Gastrocnemius medialis (tissue), 4 donors: ENCODE data around the gene RNF31. TPM values are rescaled to one million over a fixed set of nuclear protein-coding genes. Genes with fewer than 3 reads are reported as not detected.

ENCODE experiments used
- ATAC-seq, 2 donors: fragments of 150-250 bp; one replicate each; pipeline ENCODE4 v1.9.1; 2016
- DNase-seq, 2 donors: peaks; one replicate each; pipeline ENCODE4 v3.0.0-alpha.2; 2019
- H3K27ac ChIP-seq, 4 donors: fragments of 200-600 bp; sonication (generic); 1 replicate in 1 of 4; 2 replicates in 3 of 4; pipeline ENCODE4 v1.5.1; 2016 to 2018; ENCODE audit warnings: mild to moderate bottlenecking in 2 of 4, moderate library complexity in 1 of 4
- H3K27me3 ChIP-seq, 3 donors: fragments of 200-600 bp; sonication (generic) in 2 of 3; 1 replicate in 1 of 3; 2 replicates in 2 of 3; pipeline versions ENCODE4 v1.5.1 to v1.6.0; 2016 to 2019; ENCODE audit warnings: mild to moderate bottlenecking in 1 of 3, moderate library complexity in 1 of 3
- H3K36me3 ChIP-seq, 2 donors: fragments of 200-600 bp; sonication (generic) in 1 of 2; one replicate each; pipeline ENCODE4 v1.5.1; 2017 to 2018
- H3K4me1 ChIP-seq, 2 donors: fragments of 200-600 bp; sonication (generic) in 1 of 2; one replicate each; pipeline ENCODE4 v1.5.1; 2016 to 2017; ENCODE audit warnings: mild to moderate bottlenecking in 2 of 2
- H3K4me3 ChIP-seq, 4 donors: fragments of 200-600 bp; sonication (generic) in 3 of 4; 1 replicate in 1 of 4; 2 replicates in 3 of 4; pipeline ENCODE4 v1.5.1; 2016 to 2019; ENCODE audit warnings: mild to moderate bottlenecking in 2 of 4
- H3K9me3 ChIP-seq, 3 donors: fragments of 200-600 bp; sonication (generic) in 2 of 3; 1 replicate in 1 of 3; 2 replicates in 2 of 3; pipeline ENCODE4 v1.5.1; 2016 to 2019
- CTCF ChIP-seq, 5 experiments: fragments of 450-650 bp in 3 of 5; fragments of 200-600 bp in 2 of 5; sonication (generic) in 2 of 5; IDR thresholded peaks in 4 of 5; conservative IDR thresholded peaks in 1 of 5; 1 replicate in 4 of 5; 2 replicates in 1 of 5; pipeline ENCODE4 v1.5.1; 2016 to 2019; ENCODE audit warnings: antibody characterized with exemption in 5 of 5, mild to moderate bottlenecking in 3 of 5, moderate library complexity in 3 of 5
- POLR2A ChIP-seq, 2 donors: fragments of 450-650 bp; IDR thresholded peaks; one replicate each; pipeline ENCODE4 v1.6.1; 2017; ENCODE audit warnings: antibody characterized with exemption in 2 of 2, mild to moderate bottlenecking in 2 of 2, moderate library complexity in 2 of 2
- in situ Hi-C, 4 donors: fragments of 200-750 bp; cut with MboI; loops; one replicate each; pipeline versions ENCODE4 v1.15.0 to v1.8.0; 2017; ENCODE audit warnings: low sequenced_read_pairs in 4 of 4
- intact Hi-C: fragments of 100-400 bp; cut with DNase I; formaldehyde crosslinking; loops from one replicate; pipeline ENCODE4 v1.15.1; 2023; ENCODE audit warnings: low total_unique reads
- total RNA-seq, 4 donors: library from RNA; depleted of rRNA; stranded (reverse); fragments of >200 nt; gene quantifications; one replicate each; pipeline versions ENCODE4 v1.1.0 to v1.2.3, GENCODE V29; 2016

The RNF31 gene
- total RNA-seq, 4 donors from 2014 or later: 63.3 to 140 (median 82.4) TPM

- DNase-seq (no peak), ATAC-seq (peak in 1 of 2 donors; percentile 15)
- peaks cover 9 to 12% of the 10 kb centered on the region in 2 donors for H3K4me1 ChIP-seq
- H3K4me3 ChIP-seq: no peak overlapping the region
- H3K27me3 ChIP-seq: no peaks in the 10 kb centered on the region
- no peak for TF ChIP-seq CTCF (IDR thresholded peaks at IDR 0.05 in 4 of 5, conservative IDR thresholded peaks at IDR 0.05 in 1 of 5)
- no peak for TF ChIP-seq POLR2A (IDR thresholded peaks at IDR 0.05)
- no peaks in the 10 kb centered on the region for H3K9me3 ChIP-seq
- in situ Hi-C loops (loop anchor here in 1 of 4 donors (5.0 kb wide), 1 partner anchor 51 kb away; no protein-coding TSS in a partner anchor), intact Hi-C loops (loop anchor here (1.0 to 5.0 kb wide), 3 partner anchors 50 to 476 kb away; no protein-coding TSS in a partner anchor)
- H3K27ac ChIP-seq: peak overlapping the region; percentile 2 to 55 (median 29)
- no peaks in the 10 kb centered on the region for H3K36me3 ChIP-seq
These were observed 38.9 kb upstream of the RNF31 start for GRCh38 chr14:24108336-24108874.

- intact Hi-C loops: no loop called here
- ATAC-seq: no peak
These were observed 37.2 kb upstream of the RNF31 start for GRCh38 chr14:24110060-24110459.

GRCh38 chr14:24110523-24110922 is 36.8 kb upstream of the RNF31 start:
- Histone ChIP-seq H3K4me1 (peaks cover 13 to 16% of the 10 kb centered on the region in 2 donors), H3K27ac (no peak overlapping the region), H3K4me3 (no peak overlapping the region), H3K36me3 (no peaks in the 10 kb centered on the region), H3K9me3 (no peaks in the 10 kb centered on the region), H3K27me3 (no peaks in the 10 kb centered on the region)
- DNase-seq (no peak), ATAC-seq (no peak)
- intact Hi-C loops: no loop called here
- in situ Hi-C loops: no loop called here
- TF ChIP-seq POLR2A (IDR thresholded peaks at IDR 0.05): no peak
- no peak for TF ChIP-seq CTCF (IDR thresholded peaks at IDR 0.05 in 4 of 5, conservative IDR thresholded peaks at IDR 0.05 in 1 of 5)

More at GRCh38 chr14:24110060-24110459, 37.2 kb upstream of the RNF31 start:
- Histone ChIP-seq H3K27me3 (no peaks in the 10 kb centered on the region), H3K27ac (no peak overlapping the region), H3K4me1 (peaks cover 11 to 15% of the 10 kb centered on the region in 2 donors), H3K36me3 (no peaks in the 10 kb centered on the region), H3K9me3 (no peaks in the 10 kb centered on the region), H3K4me3 (no peak overlapping the region)
- TF ChIP-seq POLR2A (IDR thresholded peaks at IDR 0.05) (no peak), CTCF (IDR thresholded peaks at IDR 0.05 in 4 of 5, conservative IDR thresholded peaks at IDR 0.05 in 1 of 5) (no peak)
- DNase-seq: no peak
- in situ Hi-C loops: no loop called here

- H3K27ac ChIP-seq: peak overlapping the region; percentile 92 to 99 (median 98)
- peaks cover 23 to 27% of the 10 kb centered on the region in 2 donors for H3K4me1 ChIP-seq
- peaks cover 0 to 13% of the 10 kb centered on the region in 2 donors for H3K36me3 ChIP-seq
- in situ Hi-C loops: no loop called here
- H3K9me3 ChIP-seq: no peaks in the 10 kb centered on the region
- no peak for TF ChIP-seq CTCF (IDR thresholded peaks at IDR 0.05 in 4 of 5, conservative IDR thresholded peaks at IDR 0.05 in 1 of 5)
- no peak for TF ChIP-seq POLR2A (IDR thresholded peaks at IDR 0.05)
- H3K27me3 ChIP-seq: no peaks in the 10 kb centered on the region
- DNase-seq (no peak), ATAC-seq (peak in 1 of 2 donors; percentile 7)
- H3K4me3 ChIP-seq: peak overlapping the region; percentile 74 to 80 (median 78)
- intact Hi-C loops: no loop called here
These were observed 33.9 kb upstream of the RNF31 start for GRCh38 chr14:24113379-24113800.
